NCI-H146 treated with DMSO at 0.1 percent for 48 hours (cell line): ENCODE data around the gene DDX10.
"Not testable (repeated sequence)": the region's sequence is repeated elsewhere in the genome, so short reads cannot be mapped to it uniquely, and the experiment has no call there.

ENCODE experiments used
- DNase-seq: peaks from one replicate; lab custom pipeline; 2025; ENCODE audit not compliant: unreplicated experiment; lab: John Stamatoyannopoulos, UW

DDX10 gene

DNA sequence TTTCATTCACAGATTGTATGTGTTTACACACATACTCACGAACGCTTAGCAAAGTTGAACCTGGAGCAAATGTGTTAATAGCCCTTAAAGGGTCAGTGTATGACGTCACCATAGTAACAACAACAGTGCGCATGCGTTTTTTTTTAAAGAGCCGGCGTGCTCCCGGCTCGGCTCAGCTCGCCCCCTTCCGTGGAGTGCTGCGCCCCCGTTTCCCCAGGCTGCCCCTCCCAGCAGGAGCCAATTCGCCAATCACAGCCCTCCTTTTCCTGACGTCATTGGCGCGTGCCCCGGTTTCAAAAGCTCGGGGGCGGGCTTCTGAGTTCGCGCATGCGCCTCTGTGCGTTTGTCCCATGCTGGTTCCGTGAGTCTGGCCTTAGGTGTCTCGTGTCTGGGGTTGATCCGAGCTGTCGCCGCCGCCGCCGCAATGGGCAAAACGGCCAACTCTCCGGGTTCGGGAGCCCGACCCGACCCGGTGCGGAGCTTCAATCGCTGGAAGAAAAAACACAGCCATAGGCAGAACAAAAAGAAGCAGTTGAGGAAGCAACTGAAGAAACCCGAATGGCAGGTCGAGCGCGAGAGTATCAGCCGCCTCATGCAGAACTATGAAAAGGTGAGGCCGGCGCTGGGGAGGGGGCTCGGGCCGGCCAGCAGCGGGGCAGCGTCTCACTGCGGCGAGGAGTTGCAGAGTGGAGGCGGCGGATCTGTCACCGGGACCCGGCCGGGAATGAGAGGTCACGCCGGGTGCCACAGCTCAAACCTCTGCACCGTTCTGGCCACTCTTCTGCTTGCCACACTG, at the start of gene DDX10:
DDX10 (plus strand) TSS at position 340 of the 796 bp plus-strand sequence; CDS start at position 425, 85 bp downstream.
- peak; percentile 92 for DNase-seq

DNA sequence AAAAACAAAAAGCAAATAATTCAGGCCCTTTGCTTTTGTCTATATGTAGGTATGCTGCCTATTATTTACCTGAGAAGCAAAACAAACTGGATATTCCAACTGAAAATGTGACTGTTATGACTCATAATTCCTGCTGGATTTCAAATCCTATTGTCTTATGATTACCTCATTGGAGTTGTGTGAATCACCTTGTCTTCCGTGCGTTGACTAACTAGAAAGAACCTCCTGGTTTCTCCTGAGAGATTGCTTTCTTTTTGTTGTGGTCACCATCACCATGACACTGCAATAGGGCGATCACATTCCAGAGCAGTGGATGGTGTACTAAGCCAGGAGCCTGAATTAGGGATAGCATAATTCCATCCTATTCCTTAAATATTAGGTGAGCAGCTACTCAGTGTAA, 48.3 kb upstream of the DDX10 start:
- no peak for DNase-seq

DNA sequence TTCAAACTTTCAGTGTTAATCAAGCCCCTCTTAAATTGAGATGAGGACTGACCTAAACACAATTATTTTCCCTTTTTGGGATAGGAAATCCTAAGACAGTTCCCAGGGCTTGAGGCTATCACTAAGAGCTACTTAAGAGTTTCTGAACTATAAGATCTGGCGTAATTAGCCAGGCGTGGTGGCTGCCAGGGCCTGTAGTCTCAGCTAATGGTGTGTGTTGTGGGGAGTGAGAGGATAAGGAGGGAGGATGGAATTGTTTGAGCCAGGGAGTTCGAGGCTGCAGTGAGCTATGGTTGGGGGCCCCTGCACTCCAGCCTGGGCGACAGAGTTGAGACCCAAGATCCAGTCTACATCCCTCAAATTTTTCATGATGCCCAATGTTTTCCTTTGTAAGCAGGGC, 47.8 kb upstream of the DDX10 start:
- no peak for DNase-seq

DNA sequence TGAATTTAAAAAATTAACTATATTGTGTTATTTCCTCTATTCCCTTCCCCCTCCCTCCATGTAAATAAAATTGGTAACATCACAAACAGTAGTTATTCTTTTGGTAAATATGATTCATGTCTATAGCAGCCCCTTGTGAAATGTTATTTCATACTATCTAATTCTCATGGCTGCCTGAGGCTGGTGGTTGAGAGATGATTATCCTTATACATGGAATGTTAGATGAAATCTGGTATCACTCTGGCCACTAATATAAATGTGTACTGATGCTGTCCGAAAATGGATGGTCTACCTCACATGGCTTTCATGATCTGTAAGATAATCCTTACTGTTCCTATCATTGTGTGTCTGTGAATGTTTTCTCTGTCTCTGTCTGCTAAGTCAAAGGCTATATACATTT, 46.3 kb upstream of the DDX10 start:
- DNase-seq: no peak

GRCh38 chr11:108620958-108621772, 43.7 kb upstream of the DDX10 start:
- DNase-seq: no peak

DNA sequence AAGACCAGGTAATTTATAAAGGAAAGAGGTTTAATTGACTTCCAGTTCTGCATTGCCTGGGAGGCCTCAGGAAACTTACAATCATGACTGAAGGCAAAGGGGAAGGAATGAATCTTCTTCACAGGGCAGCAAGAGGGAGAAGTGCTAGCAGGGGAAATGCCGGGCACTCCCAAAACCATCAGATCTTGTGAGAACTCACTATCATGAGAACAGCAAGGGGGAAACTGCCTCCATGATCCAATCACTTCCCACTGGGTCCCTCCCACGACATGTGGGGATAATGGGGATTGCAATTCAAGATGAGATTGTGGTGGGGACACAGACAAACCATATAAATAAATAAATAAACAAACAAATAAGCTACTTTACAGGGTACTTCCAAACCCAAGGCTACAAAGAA, 42.5 kb upstream of the DDX10 start:
- no peak for DNase-seq

- DNase-seq: no peak
These were observed 40.5 kb upstream of the DDX10 start for GRCh38 chr11:108624196-108624925.

DNA sequence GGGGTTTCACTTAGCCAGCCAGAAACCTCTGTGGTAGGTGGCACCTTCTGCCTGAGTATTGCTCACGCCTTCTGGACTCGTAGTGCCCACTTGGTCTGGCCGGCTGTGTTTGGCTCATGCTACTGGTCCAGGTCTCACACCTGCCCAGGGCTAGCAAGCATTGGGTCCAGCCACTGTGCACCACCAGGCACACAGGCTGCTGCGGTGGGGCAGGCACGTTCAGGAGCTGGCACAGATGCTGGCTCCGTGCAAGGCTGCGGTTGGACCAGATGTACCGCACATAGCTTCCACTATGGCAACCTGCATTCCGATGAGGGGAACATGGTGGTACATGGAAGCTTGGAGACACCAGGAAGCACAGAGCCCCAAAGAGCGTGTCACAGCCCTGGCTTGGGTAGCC, 36.5 kb upstream of the DDX10 start:
- no peak for DNase-seq

DNA sequence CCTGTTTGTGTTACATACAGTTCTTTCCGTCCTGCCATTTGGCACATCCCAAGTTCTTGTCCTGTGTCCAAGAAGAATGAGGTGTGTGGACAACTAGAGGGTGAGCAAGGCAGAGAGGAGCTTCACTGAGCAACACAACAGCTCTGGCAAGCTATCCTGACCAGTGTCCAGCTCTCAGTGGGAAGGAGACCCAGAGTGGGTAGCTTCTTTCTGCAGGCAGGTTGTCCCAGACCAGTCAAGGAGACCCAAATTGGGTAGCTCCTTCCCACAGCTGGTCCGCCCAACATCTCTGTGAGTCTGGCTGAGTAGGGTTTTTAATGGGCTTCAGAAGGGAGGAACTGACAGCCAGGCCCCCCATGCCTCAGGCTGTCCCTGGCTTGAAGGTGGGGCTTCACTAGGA, 36.1 kb upstream of the DDX10 start:
- DNase-seq: no peak

DNA sequence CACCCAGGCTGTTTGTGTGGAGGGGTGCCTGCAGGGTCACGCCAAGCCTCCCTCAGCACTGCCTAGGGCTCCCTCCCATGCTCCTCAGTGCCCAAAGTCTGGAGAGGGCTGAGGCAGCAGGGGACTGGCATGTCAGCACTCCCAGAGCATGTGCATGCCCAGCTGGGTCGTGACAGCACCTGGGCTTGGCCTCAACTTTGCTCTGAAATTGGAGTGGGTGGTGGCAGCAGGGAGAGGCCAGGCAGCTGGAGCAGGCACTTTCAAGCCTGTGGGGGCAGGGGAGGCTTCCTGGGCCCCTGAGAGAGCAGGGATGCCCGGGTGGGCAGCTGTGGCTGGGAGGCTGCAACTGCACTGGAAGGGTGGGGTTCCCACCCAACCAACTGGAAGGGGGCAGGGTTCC, 35.6 kb upstream of the DDX10 start:
- no peak for DNase-seq

DNA sequence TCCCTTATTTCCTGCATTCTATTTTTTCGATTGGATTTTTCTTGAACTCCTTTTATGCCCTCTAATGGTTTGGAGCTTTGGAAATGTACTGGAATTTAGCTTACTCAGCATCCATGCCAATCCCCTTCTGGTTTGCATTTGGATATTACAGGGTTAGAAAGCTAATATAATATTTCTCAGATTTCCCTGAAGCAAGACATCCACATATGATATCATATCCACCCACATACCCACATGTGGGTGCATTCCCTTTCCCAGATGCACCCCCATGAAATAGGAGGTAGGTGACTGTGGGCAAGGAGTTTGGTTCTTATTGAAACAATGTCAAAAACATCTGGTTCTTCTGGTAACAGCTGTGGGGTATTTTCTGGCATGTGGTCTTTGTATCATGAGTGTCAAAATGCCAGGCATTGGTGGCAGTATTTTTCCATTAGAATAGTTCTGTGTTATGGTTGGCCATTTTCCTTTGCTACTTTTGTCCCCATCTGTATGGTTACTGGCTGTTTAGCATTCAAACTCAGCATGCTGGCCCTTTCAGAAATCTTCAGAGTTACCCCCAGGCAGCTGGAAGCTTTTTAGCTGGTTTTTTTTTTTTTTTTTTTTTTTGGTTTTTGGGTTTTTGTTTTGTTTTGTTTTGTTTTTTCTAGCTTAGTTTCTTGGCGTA, 32.7 kb upstream of the DDX10 start:
- no peak for DNase-seq

DNA sequence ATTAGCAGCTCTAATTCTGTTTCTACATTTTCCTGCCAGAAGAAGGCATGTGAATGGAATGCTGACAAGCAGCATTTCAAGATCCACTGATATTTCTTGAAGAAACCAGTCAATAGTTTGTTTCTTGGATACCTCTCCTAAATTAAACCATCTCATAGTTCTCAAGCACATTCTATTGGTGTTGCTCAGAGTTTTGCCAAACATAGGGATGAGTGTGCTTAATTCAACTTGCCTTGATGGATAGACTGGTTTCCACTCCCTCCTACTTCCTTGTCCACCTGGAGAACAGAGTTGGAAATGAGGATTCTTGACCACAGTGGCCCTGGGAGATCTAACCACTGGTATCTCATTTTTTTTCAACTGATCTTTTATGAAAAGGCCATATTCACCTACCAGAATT, 29.8 kb upstream of the DDX10 start:
- no peak for DNase-seq

GRCh38 chr11:108636222-108636621, 28.6 kb upstream of the DDX10 start:
- DNase-seq: no peak

- DNase-seq: no peak
These were observed 25.7 kb upstream of the DDX10 start for GRCh38 chr11:108639146-108639545.

DNA sequence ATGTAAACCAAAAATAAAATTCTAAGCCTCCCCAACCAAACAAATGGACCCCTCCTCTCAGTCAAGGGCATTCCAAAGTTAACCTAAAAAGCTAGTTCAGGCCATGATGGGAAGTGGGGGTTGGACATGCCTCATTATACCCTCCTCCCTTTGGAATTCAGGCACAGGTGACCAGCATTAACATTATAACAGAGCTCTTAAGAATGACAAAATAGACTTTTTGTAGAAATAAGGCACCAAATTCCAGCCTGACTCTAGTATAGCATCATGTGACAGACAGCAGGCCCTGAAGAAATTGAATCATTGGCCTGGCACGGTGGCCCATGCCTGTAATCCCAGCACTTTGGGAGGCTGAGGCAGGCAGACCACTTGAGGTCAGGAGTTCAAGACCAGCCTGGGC, 23.1 kb upstream of the DDX10 start:
- DNase-seq: not testable (repeated sequence)

DNA sequence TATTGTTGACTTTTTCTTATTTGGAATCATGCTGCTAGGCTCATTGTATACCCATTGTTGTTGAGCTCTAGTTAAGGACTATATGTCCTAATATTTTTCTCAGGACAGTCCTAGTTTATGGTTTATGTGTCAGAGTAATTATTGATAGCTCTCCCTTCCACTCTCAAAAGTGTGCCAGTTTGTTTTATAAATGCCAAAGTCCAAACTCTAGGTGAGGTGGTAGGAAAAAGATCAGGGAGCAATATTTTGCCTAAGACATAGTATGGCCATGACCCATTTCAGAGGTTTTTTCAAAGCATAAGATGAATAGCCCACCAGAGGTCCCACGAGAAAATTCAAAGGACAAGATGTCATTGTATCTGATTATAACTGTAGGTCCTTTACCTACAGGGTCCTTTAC, 20.9 kb upstream of the DDX10 start:
- DNase-seq: no peak

DNA sequence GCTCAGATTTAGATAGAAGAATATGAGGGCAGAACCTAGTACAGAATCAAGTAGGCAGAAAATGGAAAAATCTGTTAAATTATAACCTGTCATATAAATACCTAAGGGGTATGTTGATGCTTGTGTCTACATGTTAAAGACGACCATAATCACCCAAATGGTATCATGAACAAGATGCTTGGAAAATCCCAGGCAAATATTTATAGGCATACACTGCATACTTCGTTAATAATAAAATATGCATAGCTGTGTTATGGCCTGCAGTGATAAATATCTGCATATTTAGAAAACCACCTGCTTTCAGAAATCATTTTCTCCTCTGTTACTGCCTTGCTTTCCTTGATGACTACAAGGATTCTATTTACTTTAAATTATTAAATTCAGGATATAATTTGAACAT, 18.9 kb upstream of the DDX10 start:
- no peak for DNase-seq

- no peak for DNase-seq
These were observed 17.5 kb upstream of the DDX10 start for GRCh38 chr11:108647387-108647700.

DNA sequence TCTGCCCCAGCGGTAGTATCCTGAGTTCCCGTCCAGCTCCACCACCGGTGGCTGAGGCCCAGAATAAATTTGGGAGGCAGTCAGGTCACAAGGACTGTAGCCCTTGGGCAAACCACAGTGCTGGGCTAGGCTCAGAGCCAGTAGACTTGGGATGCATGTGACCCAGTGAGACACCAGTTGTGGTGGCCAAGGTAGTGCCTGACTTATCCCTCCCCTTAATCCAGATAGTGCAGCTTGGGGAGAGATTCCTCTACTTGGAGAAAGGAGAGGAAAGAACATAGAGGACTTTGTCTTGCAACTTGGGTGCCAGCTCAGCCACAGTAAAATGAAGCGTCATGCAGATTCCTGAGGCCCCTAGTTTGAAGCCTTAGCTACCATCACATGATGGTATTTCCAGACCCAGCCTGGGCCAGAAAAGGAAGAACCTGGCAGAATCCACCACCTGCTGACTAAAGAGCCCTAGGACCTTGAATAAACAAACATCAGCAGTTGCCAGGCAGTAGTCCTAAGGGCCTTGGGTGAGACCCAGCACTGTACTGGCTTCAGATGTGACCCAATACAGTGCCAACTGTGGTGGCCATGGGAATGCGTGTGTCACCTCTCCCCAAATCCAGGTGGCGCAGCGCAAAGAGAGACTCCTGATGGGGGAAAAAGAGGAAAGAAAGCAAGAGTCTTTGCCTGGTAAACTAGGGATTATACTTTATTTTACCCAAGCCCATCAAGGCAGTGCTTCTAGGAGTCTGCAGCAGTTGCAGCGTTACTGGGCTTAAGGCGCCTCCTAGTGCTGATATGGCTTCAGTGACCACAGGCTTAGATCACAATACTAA, 17.0 kb upstream of the DDX10 start:
- DNase-seq: peak; percentile 41

DNA sequence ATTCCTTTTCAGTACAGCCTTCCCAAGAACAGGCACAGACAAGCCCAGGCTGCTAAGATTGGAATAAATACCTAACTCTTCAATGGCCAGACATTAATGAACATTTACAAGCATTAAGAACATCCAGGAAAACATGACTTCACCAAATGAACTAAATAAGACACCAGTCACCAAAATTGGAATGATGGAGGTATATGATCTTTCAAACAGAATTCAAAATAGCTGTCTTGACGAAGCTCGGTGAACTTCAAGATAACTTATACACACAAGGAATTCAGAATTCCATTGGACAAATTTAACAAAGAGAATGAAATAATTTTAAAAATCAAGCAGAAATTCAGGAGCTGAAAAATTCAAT, 16.4 kb upstream of the DDX10 start:
- DNase-seq: no peak

GRCh38 chr11:108654100-108654499, 10.8 kb upstream of the DDX10 start:
- not testable (repeated sequence) for DNase-seq
